ENCODE results near the gene RAB3A.

RAB3A gene

GRCh38 chr19:18203863-18204393, at the start of gene RAB3A:
Gene RAB3A (minus strand): TSS chr19:18204042. CDS start chr19:18202740, 1,302 bp downstream.
- DNase-seq = peak; percentile 95 to 98

GRCh38 chr19:18253130-18253529, 49.3 kb upstream of the RAB3A start:
- no peak for DNase-seq

- no peak for DNase-seq
Measured at GRCh38 chr19:18252370-18252717, 48.5 kb upstream of the RAB3A start.

GRCh38 chr19:18251587-18252369, 47.9 kb upstream of the RAB3A start:
- peak; percentile 2 to 65 for DNase-seq

GRCh38 chr19:18249834-18250233, 46.0 kb upstream of the RAB3A start:
- no peak for DNase-seq

GRCh38 chr19:18245297-18245696, 41.5 kb upstream of the RAB3A start:
- DNase-seq = no peak

- no peak for DNase-seq
Measured at GRCh38 chr19:18239303-18239702, 35.5 kb upstream of the RAB3A start.

GRCh38 chr19:18234194-18234593, 30.4 kb upstream of the RAB3A start:
- no peak for DNase-seq

- DNase-seq = no peak
Measured at GRCh38 chr19:18233224-18233825, 29.5 kb upstream of the RAB3A start.

GRCh38 chr19:18232540-18233223, 28.8 kb upstream of the RAB3A start:
- DNase-seq = no peak

GRCh38 chr19:18231775-18232174, 27.9 kb upstream of the RAB3A start:
- DNase-seq = no peak

GRCh38 chr19:18230941-18231734, 27.3 kb upstream of the RAB3A start:
- no peak for DNase-seq

- no peak for DNase-seq
Measured at GRCh38 chr19:18229915-18230314, 26.1 kb upstream of the RAB3A start.

GRCh38 chr19:18229474-18229873, 25.6 kb upstream of the RAB3A start:
- no peak for DNase-seq

- no peak for DNase-seq
Measured at GRCh38 chr19:18227781-18228271, 24.0 kb upstream of the RAB3A start.

GRCh38 chr19:18226956-18227780, 23.3 kb upstream of the RAB3A start:
- DNase-seq = no peak

- no peak for DNase-seq
Measured at GRCh38 chr19:18225702-18226468, 22.0 kb upstream of the RAB3A start, which contains the start of gene PDE4C. Gene PDE4C (minus strand): TSS chr19:18226438. CDS start chr19:18226415, 23 bp downstream.

GRCh38 chr19:18225355-18225701, 21.5 kb upstream of the RAB3A start:
- DNase-seq = no peak

- peak; percentile 82 to 90 for DNase-seq
Measured at GRCh38 chr19:18224525-18225354, 20.9 kb upstream of the RAB3A start.
